Tibial nerve (tissue), 4 donors: Measurements from ENCODE around the gene GPN1. TPM values are rescaled to one million over a fixed set of nuclear protein-coding genes. Genes with fewer than 3 reads are reported as not detected.

ENCODE experiments used
- DNase-seq, 2 donors: peaks; one replicate each; pipeline ENCODE4 v3.0.0-alpha.2; 2019; ENCODE audit warnings: low spot score in 2 of 2
- H3K27ac ChIP-seq, 4 donors: fragments of 200-600 bp; sonication (generic) in 3 of 4; one replicate each; pipeline ENCODE4 v1.5.1; 2017 to 2019; ENCODE audit warnings: mild to moderate bottlenecking in 1 of 4
- H3K27me3 ChIP-seq, 2 donors: fragments of 200-600 bp; sonication (generic) in 1 of 2; one replicate each; pipeline versions ENCODE4 v1.5.1 to v1.6.0; 2017 to 2019
- H3K36me3 ChIP-seq, 3 donors: fragments of 200-600 bp; sonication (generic); one replicate each; pipeline ENCODE4 v1.5.1; 2018 to 2019
- H3K4me1 ChIP-seq, 4 donors: fragments of 200-600 bp; sonication (generic) in 3 of 4; one replicate each; pipeline ENCODE4 v1.5.1; 2017 to 2019
- H3K4me3 ChIP-seq, 4 donors: fragments of 200-600 bp; sonication (generic) in 3 of 4; one replicate each; pipeline ENCODE4 v1.5.1; 2017 to 2019; ENCODE audit warnings: mild to moderate bottlenecking in 1 of 4, moderate library complexity in 1 of 4
- H3K9me3 ChIP-seq, 4 donors: fragments of 200-600 bp; sonication (generic) in 3 of 4; one replicate each; pipeline ENCODE4 v1.5.1; 2017 to 2019
- EP300 ChIP-seq, 2 donors: sonication (generic); formaldehyde crosslinking; IDR thresholded peaks; one replicate each; pipeline ENCODE4 v1.6.1; 2017; ENCODE audit warnings: antibody characterized with exemption in 2 of 2, mild to moderate bottlenecking in 1 of 2
- POLR2A ChIP-seq, 2 donors: fragments of 450-650 bp; IDR thresholded peaks; one replicate each; pipeline ENCODE4 v1.6.1; 2017; ENCODE audit warnings: antibody characterized with exemption in 2 of 2, mild to moderate bottlenecking in 2 of 2, moderate library complexity in 2 of 2
- whole genome bisulfite sequencing, 2 donors: methylation state at CpG; one replicate each; pipeline ENCODE4 v1.1.5; 2018; 5-methylcytosine and 5-hydroxymethylcytosine counted together
- small RNA-seq: library from RNA; depleted of rRNA; stranded (forward); fragments of <200 nt; gene quantifications from one replicate; pipeline ENCODE3, GENCODE V24; 2016
- total RNA-seq, 4 donors: library from RNA; depleted of rRNA; stranded (reverse); fragments of >200 nt; gene quantifications; one replicate each; pipeline ENCODE4 v1.1.0, GENCODE V29; 2016
- TF ChIP-seq, protein P1 (sequence below), 5 experiments: fragments of 200-600 bp in 3 of 5; fragments of 450-650 bp in 2 of 5; sonication (generic) in 3 of 5; IDR thresholded peaks; one replicate each; pipeline ENCODE4 v1.5.1; 2016 to 2019; ENCODE audit warnings: antibody characterized with exemption in 5 of 5, mild to moderate bottlenecking in 3 of 5, moderate library complexity in 2 of 5

Gene GPN1
- total RNA-seq, 4 donors from 2014 or later, result 16.3 to 22.2 (median 19.8) TPM

DNA sequence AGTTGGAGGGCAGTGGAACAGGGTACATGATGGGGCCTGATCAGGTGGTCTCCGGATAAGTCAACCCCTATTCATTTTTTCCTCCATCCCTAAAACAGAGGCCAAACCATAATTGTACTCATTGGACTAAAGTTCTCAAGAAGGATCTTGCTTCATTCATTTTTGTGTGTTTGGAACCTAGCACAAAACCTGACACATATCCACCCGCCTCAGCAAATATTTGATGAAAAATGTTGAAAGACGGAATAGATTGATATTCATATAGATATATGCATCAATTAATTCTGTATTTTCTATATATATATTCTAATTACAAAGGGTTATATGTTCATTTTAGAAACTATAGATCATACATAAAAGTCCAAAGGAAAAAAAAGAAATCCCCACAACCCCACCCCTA, 56.7 kb downstream of the GPN1 start:
- Histone ChIP-seq H3K36me3 (peaks cover 0 to 76% (median 0%) of the 10 kb centered on the region in 3 donors), H3K4me3 (no peak overlapping the region), H3K27ac (no peak overlapping the region), H3K4me1 (peaks cover 0 to 15% (median 0%) of the 10 kb centered on the region in 4 donors), H3K27me3 (no peaks in the 10 kb centered on the region), H3K9me3 (no peaks in the 10 kb centered on the region)
- TF ChIP-seq EP300 (IDR thresholded peaks at IDR 0.05), result no peak
- no peak for TF ChIP-seq POLR2A (IDR thresholded peaks at IDR 0.05)
- TF ChIP-seq, protein P1, sequence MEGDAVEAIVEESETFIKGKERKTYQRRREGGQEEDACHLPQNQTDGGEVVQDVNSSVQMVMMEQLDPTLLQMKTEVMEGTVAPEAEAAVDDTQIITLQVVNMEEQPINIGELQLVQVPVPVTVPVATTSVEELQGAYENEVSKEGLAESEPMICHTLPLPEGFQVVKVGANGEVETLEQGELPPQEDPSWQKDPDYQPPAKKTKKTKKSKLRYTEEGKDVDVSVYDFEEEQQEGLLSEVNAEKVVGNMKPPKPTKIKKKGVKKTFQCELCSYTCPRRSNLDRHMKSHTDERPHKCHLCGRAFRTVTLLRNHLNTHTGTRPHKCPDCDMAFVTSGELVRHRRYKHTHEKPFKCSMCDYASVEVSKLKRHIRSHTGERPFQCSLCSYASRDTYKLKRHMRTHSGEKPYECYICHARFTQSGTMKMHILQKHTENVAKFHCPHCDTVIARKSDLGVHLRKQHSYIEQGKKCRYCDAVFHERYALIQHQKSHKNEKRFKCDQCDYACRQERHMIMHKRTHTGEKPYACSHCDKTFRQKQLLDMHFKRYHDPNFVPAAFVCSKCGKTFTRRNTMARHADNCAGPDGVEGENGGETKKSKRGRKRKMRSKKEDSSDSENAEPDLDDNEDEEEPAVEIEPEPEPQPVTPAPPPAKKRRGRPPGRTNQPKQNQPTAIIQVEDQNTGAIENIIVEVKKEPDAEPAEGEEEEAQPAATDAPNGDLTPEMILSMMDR (IDR thresholded peaks at IDR 0.05), result no peak
- DNase-seq, result no peak
- 96% methylated on average over 3 of the region's 3 CpGs for WGBS, 2 donors

- Histone ChIP-seq H3K27ac (no peak overlapping the region), H3K9me3 (no peaks in the 10 kb centered on the region), H3K27me3 (no peaks in the 10 kb centered on the region), H3K4me1 (peaks cover 0 to 11% (median 0%) of the 10 kb centered on the region in 4 donors), H3K4me3 (no peak overlapping the region), H3K36me3 (peaks cover 0 to 66% (median 0%) of the 10 kb centered on the region in 3 donors)
- 89 to 100% methylated on average over 1 of the region's 1 CpG for WGBS, 2 donors
- TF ChIP-seq EP300 (IDR thresholded peaks at IDR 0.05), result no peak
- TF ChIP-seq, protein P1 (IDR thresholded peaks at IDR 0.05), result no peak
- no peak for TF ChIP-seq POLR2A (IDR thresholded peaks at IDR 0.05)
- DNase-seq, result no peak
Observed at GRCh38 chr2:27687232-27687631, 58.4 kb downstream of the GPN1 start.

- H3K27ac ChIP-seq, result no peak overlapping the region
Observed at GRCh38 chr2:27689424-27689823, 60.6 kb downstream of the GPN1 start.

DNA sequence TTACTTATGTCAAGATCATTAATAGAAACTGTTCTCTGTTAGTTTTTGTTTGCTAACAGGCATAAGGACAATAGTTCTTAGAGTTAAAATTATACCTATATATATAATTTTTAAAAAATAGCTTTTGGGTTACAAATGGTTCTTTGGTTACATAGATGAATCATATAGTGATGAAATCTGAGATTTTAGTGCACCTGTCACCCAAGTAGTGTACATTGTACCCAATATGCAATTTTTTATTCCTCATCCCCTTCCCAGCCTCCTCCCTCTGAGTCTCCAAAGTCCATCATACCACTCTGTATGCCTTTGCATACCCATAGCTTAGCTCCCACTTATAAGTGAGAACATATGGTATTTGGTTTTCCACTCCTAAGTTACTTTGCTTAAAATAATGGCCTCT, 61.2 kb downstream of the GPN1 start:
- H3K9me3 ChIP-seq, result no peaks in the 10 kb centered on the region
- H3K27ac ChIP-seq, result no peak overlapping the region
- no peak overlapping the region for H3K4me3 ChIP-seq
- H3K36me3 ChIP-seq, result peaks cover 0 to 81% (median 3%) of the 10 kb centered on the region in 3 donors
- no peaks in the 10 kb centered on the region for H3K4me1 ChIP-seq
- no peak for DNase-seq
- TF ChIP-seq, protein P1 (IDR thresholded peaks at IDR 0.05), result no peak
- TF ChIP-seq POLR2A (IDR thresholded peaks at IDR 0.05) (no peak), EP300 (IDR thresholded peaks at IDR 0.05) (no peak)
- H3K27me3 ChIP-seq, result no peaks in the 10 kb centered on the region

More at GRCh38 chr2:27689424-27689823, 60.6 kb downstream of the GPN1 start:
- no peaks in the 10 kb centered on the region for H3K9me3 ChIP-seq
- TF ChIP-seq EP300 (IDR thresholded peaks at IDR 0.05) (no peak), POLR2A (IDR thresholded peaks at IDR 0.05) (no peak)
- TF ChIP-seq, protein P1 (IDR thresholded peaks at IDR 0.05), result no peak
- no peaks in the 10 kb centered on the region for H3K4me1 ChIP-seq
- no peaks in the 10 kb centered on the region for H3K27me3 ChIP-seq
- WGBS, 2 donors, result 96 to 97% methylated on average over 2 of the region's 2 CpGs
- no peak for DNase-seq
- peaks cover 0 to 79% (median 0%) of the 10 kb centered on the region in 3 donors for H3K36me3 ChIP-seq
- no peak overlapping the region for H3K4me3 ChIP-seq

- Histone ChIP-seq H3K4me3 (no peak overlapping the region), H3K9me3 (no peaks in the 10 kb centered on the region), H3K36me3 (peaks cover 0 to 61% (median 6%) of the 10 kb centered on the region in 3 donors), H3K27ac (no peak overlapping the region), H3K4me1 (no peaks in the 10 kb centered on the region), H3K27me3 (no peaks in the 10 kb centered on the region)
- TF ChIP-seq POLR2A (IDR thresholded peaks at IDR 0.05) (no peak), EP300 (IDR thresholded peaks at IDR 0.05) (no peak)
- TF ChIP-seq, protein P1 (IDR thresholded peaks at IDR 0.05), result no peak
- no peak for DNase-seq
- WGBS, 2 donors, result 41 to 58% methylated on average over 1 of the region's 1 CpG
Observed at GRCh38 chr2:27697660-27698059, 68.8 kb downstream of the GPN1 start.

Small RNA genes within 50 kb of the gene (small RNA-seq; reads per million reads assigned to genes)
- gene RF00340, result not detected

Other genes starting within 250 kb of the GPN1 start
- 10 to 100 TPM; 12.9 to 16.8 (median 14.4) TPM for gene ZNF513, start 248.3 kb upstream of the GPN1 start, total RNA-seq
- 10 to 100 TPM; 33.7 to 53.6 (median 47.9) TPM for gene PPM1G, start 219.5 kb upstream of the GPN1 start, total RNA-seq
- gene NRBP1, start 200.4 kb upstream of the GPN1 start, total RNA-seq, result 10 to 100 TPM; 43.7 to 62.5 (median 56.7) TPM
- gene KRTCAP3, start 186.7 kb upstream of the GPN1 start, total RNA-seq, result 10 to 100 TPM in 1 of 4 donors, 1 to 10 TPM in 1, not detected in 2; 3.6 to 18.1 TPM
- gene IFT172, start 139.3 kb upstream of the GPN1 start, total RNA-seq, result 10 to 100 TPM; 27.8 to 61.4 (median 40.9) TPM
- 10 to 100 TPM in 2 of 4 donors, 1 to 10 TPM in 2; 7.0 to 30.3 (median 9.3) TPM for gene FNDC4, start 133.8 kb upstream of the GPN1 start, total RNA-seq
- not detected for gene GCKR, start 132.2 kb upstream of the GPN1 start, total RNA-seq
- 10 to 100 TPM; 29.9 to 52.0 (median 42.4) TPM for gene ZNF512, start 46.0 kb upstream of the GPN1 start, total RNA-seq
- 1 to 10 TPM; 3.8 to 7.2 (median 4.7) TPM for gene CCDC121, start within 50 bp of the GPN1 start, total RNA-seq
- gene SUPT7L, start 34.6 kb downstream of the GPN1 start, total RNA-seq, result 10 to 100 TPM; 30.2 to 36.3 (median 33.8) TPM
- 10 to 100 TPM; 22.9 to 31.2 (median 28.6) TPM for gene SLC4A1AP, start 34.8 kb downstream of the GPN1 start, total RNA-seq
- gene MRPL33, start 142.7 kb downstream of the GPN1 start, total RNA-seq, result 100 to 1,000 TPM; 101 to 186 (median 119) TPM